Gastroesophageal sphincter (tissue), 3 donors: Measurements from ENCODE around the gene REEP1.

Experiments used
- EP300 ChIP-seq: sonication (generic); formaldehyde crosslinking; IDR thresholded peaks from one replicate; pipeline ENCODE4 v1.6.1; 2017; ENCODE audit warnings: antibody characterized with exemption, mild to moderate bottlenecking
- POLR2A ChIP-seq, 2 donors: fragments of 450-650 bp; IDR thresholded peaks; one replicate each; pipeline ENCODE4 v1.6.1; 2017; ENCODE audit warnings: antibody characterized with exemption in 2 of 2, mild to moderate bottlenecking in 2 of 2, moderate library complexity in 1 of 2
- POLR2AphosphoS5 ChIP-seq: sonication (generic); formaldehyde crosslinking; IDR thresholded peaks from one replicate; pipeline ENCODE4 v1.6.1; 2017; ENCODE audit warnings: antibody characterized with exemption
- TF ChIP-seq, protein P1 (sequence below), 4 experiments: fragments of 200-600 bp in 2 of 4; fragments of 450-650 bp in 2 of 4; sonication (generic) in 1 of 4; IDR thresholded peaks; one replicate each; pipeline ENCODE4 v1.5.1; 2017 to 2019; ENCODE audit warnings: antibody characterized with exemption in 4 of 4, mild to moderate bottlenecking in 2 of 4, moderate library complexity in 2 of 4

DNA sequence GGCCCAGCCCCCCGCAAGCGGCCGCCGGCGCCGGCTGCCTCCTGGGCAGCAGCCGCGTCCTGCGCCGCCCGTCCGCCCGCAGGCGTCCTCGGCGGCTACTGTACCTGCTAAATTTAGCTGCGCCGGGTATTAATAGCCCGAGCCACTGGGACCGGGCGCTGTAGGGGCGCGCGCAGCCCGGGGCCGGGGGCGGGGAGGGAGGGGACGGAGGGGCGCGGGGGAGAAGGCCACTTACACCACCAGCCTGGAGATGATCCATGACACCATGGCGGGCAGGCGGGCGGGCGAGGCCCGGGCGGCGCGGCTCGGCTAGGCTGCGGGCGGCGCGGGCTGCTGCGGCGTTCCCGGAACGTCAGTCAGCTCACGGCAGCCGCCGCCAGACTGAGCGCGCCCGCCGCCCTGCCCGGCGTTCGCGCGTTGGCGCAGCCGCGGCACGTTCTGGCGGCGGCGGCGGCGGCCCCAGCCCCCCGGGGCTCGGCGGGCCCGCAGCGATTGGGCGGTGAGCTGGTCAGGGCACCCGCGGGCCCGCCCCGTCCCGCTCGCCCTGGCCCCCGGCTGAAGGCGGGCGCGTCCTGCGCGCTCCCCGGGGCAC, at the start of gene REEP1:
- TF ChIP-seq, protein P1, sequence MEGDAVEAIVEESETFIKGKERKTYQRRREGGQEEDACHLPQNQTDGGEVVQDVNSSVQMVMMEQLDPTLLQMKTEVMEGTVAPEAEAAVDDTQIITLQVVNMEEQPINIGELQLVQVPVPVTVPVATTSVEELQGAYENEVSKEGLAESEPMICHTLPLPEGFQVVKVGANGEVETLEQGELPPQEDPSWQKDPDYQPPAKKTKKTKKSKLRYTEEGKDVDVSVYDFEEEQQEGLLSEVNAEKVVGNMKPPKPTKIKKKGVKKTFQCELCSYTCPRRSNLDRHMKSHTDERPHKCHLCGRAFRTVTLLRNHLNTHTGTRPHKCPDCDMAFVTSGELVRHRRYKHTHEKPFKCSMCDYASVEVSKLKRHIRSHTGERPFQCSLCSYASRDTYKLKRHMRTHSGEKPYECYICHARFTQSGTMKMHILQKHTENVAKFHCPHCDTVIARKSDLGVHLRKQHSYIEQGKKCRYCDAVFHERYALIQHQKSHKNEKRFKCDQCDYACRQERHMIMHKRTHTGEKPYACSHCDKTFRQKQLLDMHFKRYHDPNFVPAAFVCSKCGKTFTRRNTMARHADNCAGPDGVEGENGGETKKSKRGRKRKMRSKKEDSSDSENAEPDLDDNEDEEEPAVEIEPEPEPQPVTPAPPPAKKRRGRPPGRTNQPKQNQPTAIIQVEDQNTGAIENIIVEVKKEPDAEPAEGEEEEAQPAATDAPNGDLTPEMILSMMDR (IDR thresholded peaks at IDR 0.05): no peak
- TF ChIP-seq EP300: no peak
- peak in 1 of 2 donors; percentile 56 for TF ChIP-seq POLR2A (IDR thresholded peaks at IDR 0.05)
- TF ChIP-seq POLR2AphosphoS5: peak; percentile 28
